Mesothelial cell of epicardium (in vitro differentiated cells): ENCODE results near the gene CKS1B. TPM values are rescaled to one million over a fixed set of nuclear protein-coding genes. Genes with fewer than 3 reads are reported as not detected.

Experiments used
- DNase-seq, 2 experiments: peaks; one replicate each; pipeline ENCODE4 v3.0.0; 2021; ENCODE audit warnings: low spot score in 2 of 2; ENCODE audit not compliant: unreplicated experiment in 2 of 2
- H3K27ac Mint-ChIP-seq: 2 replicates; pipeline ENCODE4 v1.8.0; 2021; ENCODE audit warnings: mixed read lengths
- H3K27me3 Mint-ChIP-seq: 2 replicates; pipeline ENCODE4 v1.8.0; 2021; ENCODE audit warnings: low read depth, mixed read lengths
- H3K36me3 Mint-ChIP-seq: 2 replicates; pipeline ENCODE4 v1.8.0; 2021; ENCODE audit warnings: mixed read lengths
- H3K4me1 Mint-ChIP-seq: 2 replicates; pipeline ENCODE4 v1.8.0; 2021; ENCODE audit warnings: mixed read lengths
- H3K4me3 Mint-ChIP-seq: 2 replicates; pipeline ENCODE4 v1.8.0; 2021; ENCODE audit warnings: mild to moderate bottlenecking, moderate library complexity, mixed read lengths
- H3K9me3 Mint-ChIP-seq: 2 replicates; pipeline ENCODE4 v1.8.0; 2021; ENCODE audit warnings: mixed read lengths
- total RNA-seq: library from RNA; stranded (reverse); gene quantifications from 3 replicates; pipeline ENCODE4 v1.2.1, GENCODE V29; 2021
- TF ChIP-seq, protein P1 (sequence below): fragments of 200-600 bp; sonication (generic); IDR thresholded peaks from one replicate; pipeline ENCODE4 v1.5.0; 2021; ENCODE audit warnings: antibody characterized with exemption; ENCODE audit not compliant: unreplicated experiment

The CKS1B gene
- total RNA-seq, 1 donor from 2014 or later: 68.2 TPM

- peak overlapping the region; percentile 94 for H3K27ac Mint-ChIP-seq
- TF ChIP-seq, protein P1, sequence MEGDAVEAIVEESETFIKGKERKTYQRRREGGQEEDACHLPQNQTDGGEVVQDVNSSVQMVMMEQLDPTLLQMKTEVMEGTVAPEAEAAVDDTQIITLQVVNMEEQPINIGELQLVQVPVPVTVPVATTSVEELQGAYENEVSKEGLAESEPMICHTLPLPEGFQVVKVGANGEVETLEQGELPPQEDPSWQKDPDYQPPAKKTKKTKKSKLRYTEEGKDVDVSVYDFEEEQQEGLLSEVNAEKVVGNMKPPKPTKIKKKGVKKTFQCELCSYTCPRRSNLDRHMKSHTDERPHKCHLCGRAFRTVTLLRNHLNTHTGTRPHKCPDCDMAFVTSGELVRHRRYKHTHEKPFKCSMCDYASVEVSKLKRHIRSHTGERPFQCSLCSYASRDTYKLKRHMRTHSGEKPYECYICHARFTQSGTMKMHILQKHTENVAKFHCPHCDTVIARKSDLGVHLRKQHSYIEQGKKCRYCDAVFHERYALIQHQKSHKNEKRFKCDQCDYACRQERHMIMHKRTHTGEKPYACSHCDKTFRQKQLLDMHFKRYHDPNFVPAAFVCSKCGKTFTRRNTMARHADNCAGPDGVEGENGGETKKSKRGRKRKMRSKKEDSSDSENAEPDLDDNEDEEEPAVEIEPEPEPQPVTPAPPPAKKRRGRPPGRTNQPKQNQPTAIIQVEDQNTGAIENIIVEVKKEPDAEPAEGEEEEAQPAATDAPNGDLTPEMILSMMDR: no peak
- no peaks in the 10 kb centered on the region for H3K36me3 Mint-ChIP-seq
- peaks cover 27% of the 10 kb centered on the region for H3K4me1 Mint-ChIP-seq
- H3K4me3 Mint-ChIP-seq: peak overlapping the region; percentile 90
- no peaks in the 10 kb centered on the region for H3K9me3 Mint-ChIP-seq
- peak; percentile 59 to 82 for DNase-seq
- H3K27me3 Mint-ChIP-seq: no peaks in the 10 kb centered on the region
These were observed 26.4 kb downstream of the CKS1B start for GRCh38 chr1:155000726-155001424.

DNA sequence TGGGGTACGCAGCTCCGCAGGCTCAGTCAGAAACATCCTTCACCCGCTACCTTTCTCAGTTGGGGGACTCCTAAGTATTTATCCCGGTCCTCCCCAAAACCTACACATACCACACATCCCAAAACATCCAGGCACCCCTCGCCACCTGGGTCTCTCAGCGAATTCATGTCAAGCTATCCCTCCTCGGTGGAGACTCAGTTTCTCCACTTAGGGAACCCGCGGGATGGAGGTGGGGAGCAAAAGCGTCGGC lies 26.9 kb downstream of the CKS1B start:
- Mint-ChIP-seq H3K4me3 (peak overlapping the region; percentile 90), H3K9me3 (no peaks in the 10 kb centered on the region), H3K36me3 (no peaks in the 10 kb centered on the region), H3K27ac (peak overlapping the region; percentile 90), H3K27me3 (no peaks in the 10 kb centered on the region), H3K4me1 (peaks cover 27% of the 10 kb centered on the region)
- TF ChIP-seq, protein P1: no peak
- no peak for DNase-seq

DNA sequence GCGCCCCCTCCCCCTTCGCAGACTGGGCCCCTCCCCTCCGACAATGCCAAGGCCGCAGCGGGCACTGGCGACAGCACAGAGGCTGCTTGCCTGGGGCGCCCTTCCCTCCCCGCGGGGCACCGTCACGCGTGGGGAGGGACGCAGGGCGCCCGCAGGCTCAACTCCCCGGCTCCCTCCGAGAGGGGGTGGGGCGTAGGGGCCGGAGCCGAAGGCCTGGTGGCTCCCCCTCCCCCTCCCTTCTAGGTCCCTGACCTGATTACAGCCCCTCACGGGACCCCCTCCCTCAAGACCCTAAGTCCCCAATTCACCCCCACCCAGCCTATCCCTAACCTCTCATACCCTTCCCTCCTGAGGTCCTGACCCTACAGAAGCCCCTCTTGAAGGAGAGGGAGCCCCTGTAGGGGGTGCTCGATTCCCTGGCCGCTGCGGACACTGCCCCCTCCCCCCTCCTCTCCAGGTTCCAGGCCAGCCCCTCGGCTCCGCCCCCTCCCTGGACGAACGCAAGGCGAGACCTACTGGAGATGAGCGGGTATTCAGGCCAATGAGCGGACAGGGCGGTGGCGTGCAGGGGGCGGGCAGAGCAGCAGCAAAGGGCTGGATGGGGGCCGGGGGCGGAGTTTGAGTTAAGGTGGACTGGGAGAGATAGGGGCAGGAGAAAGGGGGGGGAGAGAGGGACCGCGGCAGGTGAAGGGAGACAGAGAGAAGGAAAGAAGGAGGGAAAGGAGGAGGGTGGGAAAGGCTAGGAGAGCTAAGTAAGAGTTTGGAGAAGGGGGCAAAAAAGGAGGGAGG lies 27.4 kb downstream of the CKS1B start:
- Mint-ChIP-seq H3K9me3 (no peaks in the 10 kb centered on the region), H3K27ac (peak overlapping the region; percentile 92), H3K27me3 (no peaks in the 10 kb centered on the region), H3K4me3 (peak overlapping the region; percentile 90), H3K36me3 (no peaks in the 10 kb centered on the region), H3K4me1 (peaks cover 27% of the 10 kb centered on the region)
- TF ChIP-seq, protein P1: no peak
- peak; percentile 98 to 99 for DNase-seq

GRCh38 chr1:155002464-155003226 lies 28.2 kb downstream of the CKS1B start, which contains the start of gene ZBTB7B:
Gene ZBTB7B (plus strand): TSS chr1:155002802. CDS start chr1:155014661, 11,859 bp downstream.
- H3K27me3 Mint-ChIP-seq: no peaks in the 10 kb centered on the region
- H3K9me3 Mint-ChIP-seq: no peaks in the 10 kb centered on the region
- TF ChIP-seq, protein P1: no peak
- H3K27ac Mint-ChIP-seq: peak within 1 kb of the TSS; percentile 92
- DNase-seq: no peak
- peak within 1 kb of the TSS; percentile 96 for H3K4me3 Mint-ChIP-seq
- H3K4me1 Mint-ChIP-seq: peaks cover 27% of the 10 kb centered on the region
- H3K36me3 Mint-ChIP-seq: no peaks in the 10 kb centered on the region

DNA sequence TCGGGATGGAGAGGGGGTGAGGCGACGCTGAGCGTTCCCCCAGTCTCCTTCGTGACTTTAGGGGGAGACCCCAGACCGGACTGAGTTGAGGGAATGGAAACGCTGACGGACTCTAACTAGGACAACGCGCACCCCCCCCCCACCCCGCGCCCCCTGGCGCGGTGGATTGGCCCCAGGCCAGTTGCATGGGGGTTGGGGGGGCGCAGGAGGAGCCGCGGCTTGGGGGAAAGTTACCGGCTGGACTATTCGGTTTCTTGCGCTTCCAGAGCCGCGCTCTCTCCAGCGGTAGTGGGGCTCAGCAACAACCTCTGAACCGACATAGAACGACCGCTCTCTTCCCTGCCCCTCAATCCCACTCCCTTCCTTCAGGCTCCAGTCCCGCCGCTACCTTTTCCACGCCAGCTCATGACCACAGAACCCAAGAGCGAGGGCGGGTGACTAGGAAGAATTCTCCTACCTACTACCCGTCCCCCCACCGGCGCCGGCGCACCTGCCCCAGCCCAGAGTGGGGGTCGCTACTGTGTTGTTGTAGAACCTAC lies 28.8 kb downstream of the CKS1B start:
- peak overlapping the region; percentile 96 for H3K4me3 Mint-ChIP-seq
- peaks cover 25% of the 10 kb centered on the region for H3K4me1 Mint-ChIP-seq
- TF ChIP-seq, protein P1: no peak
- peak in 1 of 2 experiments; percentile 57 for DNase-seq
- H3K27me3 Mint-ChIP-seq: no peaks in the 10 kb centered on the region
- H3K27ac Mint-ChIP-seq: peak overlapping the region; percentile 92
- no peaks in the 10 kb centered on the region for H3K9me3 Mint-ChIP-seq
- no peaks in the 10 kb centered on the region for H3K36me3 Mint-ChIP-seq
